HG03280 (cell line): ENCODE data around the gene OR14I1.

Source experiments
- ATAC-seq: cut with Tn5 transposase; IDR thresholded peaks from one replicate; pipeline ENCODE4 v1.9.1; 2021; ENCODE audit warnings: mild to moderate bottlenecking, moderate library complexity; ENCODE audit not compliant: unreplicated experiment

Gene OR14I1

DNA sequence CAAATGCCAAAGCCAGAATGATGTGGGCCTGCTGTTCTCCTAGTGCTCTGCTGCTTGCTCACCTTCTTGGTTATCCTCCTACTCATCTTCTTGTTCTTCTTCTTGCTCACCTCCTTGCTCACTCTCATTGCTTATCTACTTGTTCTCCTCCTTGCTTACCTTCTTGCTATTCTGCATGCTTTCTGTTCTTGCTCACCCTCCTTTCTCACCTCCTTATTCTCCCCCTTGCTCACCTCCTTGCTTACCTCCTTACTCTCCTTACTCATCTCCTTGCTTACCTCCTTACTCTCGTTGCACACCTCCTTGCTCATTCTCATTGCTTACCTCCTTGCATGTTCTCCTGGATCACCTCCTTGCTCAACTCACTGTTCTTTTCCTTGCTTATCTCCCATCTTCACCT lies at the start of gene OR14I1:
Gene OR14I1, minus strand, starts transcription at position 53 of the 400 bp plus-strand sequence.
- ATAC-seq, result no peak

DNA sequence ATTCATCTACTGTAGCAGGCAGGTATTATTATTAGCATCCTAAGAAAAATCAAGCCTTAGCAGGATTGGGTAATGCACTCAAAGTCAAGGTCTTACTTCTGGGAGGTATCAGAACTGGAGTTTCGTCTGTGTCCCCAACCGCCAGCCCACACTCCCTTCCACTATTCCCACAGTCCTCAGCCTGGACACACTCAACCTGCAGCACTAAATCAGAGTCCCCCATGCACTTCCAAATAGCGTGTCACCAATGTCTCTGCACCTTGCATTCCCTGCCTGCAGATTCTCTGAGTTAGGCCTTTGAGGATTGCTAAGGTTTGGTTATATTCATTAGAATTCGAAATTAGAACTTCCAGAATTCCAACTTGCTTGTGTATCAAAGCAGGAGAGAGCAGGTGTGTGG lies 49.1 kb upstream of the OR14I1 start:
- ATAC-seq, result no peak

DNA sequence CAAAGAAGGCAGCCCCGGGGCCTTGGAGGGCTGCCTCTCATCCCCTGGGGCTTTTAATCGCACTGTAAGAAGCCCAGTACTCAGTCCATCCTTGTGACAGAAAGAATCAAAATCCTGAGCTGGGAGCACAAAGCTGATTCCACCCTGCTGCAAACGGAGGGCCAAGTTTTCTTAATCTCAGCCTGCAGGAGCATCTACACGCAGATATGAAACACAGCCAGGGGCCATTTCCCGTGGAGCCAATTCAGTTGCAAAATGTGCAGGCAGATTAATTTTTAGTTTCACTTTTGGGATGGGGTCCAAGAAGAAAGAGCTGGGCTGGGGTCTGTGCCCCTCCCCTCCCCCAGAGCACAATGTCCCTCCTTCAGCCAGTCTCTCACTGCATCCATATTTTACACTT lies 48.6 kb upstream of the OR14I1 start:
- ATAC-seq, result no peak

DNA sequence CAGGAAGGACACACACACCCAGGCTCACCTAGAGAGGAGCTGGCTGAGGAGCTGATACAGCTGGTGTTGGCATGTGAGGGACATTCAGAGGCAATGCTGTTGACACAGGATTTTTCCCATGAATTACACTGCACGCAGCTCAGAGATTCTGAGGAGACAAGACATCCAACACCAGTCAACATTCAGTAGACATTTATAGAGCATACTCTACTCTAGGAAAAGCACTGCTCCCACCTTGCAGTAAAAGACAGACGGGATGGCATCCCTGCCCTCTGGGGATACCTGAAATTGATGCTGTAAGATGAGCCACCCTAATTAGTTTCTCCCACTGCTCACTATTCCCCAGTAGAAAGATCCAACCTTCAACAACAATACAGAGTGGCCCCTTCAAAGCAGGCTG lies 47.9 kb upstream of the OR14I1 start:
- ATAC-seq, result no peak

DNA sequence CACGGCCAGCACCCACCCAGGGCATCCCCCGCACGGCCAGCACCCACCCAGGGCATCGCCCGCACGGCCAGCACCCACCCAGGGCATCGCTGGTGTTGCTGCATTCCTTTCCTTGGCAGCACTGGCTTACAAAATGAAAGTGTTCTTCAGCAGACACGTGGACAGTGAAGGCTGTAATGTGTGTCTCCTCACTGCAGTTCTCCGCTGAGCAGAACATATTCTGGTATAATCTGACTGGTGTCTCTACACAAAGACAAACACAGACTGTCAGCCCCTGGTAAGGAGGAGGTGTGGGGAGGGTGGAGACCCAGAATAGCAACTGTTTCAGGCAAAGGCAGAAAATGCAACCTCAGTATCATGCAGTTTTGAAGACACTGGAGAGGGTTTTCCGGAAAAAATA lies 45.6 kb upstream of the OR14I1 start:
- ATAC-seq, result no peak

DNA sequence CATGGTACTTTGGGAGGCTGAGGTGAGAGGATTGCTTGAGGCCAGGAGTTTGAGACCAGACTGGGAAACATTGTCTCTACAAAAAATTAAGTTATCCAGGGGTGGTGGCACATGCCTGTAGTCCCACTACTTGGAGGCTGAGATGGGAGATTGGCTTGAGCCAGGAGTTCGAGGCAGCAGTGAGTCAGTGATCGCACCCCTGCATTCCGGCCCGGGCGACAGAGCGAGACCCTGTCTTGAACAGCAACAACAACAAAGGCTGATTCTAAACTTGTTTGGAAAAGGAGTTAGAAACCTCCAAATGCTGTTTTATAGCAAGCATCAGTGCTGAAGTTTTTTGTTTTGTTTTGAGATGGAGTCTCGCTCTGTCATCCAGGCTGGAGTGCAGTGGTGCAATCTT lies 38.3 kb upstream of the OR14I1 start:
- ATAC-seq, result no peak

DNA sequence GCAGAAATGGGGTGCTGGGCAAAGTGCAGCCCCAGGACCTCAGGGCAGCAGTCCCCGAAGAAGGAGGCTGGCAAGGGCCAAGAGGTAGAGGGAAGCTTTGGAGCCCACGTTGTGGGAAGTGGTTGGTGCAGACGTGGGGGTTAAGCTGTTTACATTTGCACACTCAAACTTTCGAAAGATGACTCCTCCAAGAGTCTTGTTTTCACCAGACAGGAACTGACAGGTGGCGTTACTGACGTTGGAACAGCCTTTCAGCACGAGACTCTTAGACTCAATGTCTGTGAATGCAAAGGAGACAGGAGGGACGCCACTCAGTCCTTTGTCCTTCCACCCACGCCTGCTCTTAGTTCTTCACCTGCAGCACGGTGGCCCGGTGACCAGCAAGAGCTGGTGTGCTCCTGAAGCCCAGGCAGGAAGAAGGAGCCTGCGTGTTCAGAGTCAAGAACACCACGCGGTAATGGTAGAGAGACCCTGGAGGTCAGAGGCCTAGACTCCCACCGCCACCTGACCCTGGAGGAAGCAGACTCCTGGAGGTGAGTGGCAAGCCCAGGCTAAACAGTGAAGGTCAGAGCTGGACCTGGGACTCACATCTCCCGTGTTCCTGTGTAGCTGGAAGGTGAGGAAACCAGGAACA lies 37.1 kb upstream of the OR14I1 start:
- no peak for ATAC-seq

DNA sequence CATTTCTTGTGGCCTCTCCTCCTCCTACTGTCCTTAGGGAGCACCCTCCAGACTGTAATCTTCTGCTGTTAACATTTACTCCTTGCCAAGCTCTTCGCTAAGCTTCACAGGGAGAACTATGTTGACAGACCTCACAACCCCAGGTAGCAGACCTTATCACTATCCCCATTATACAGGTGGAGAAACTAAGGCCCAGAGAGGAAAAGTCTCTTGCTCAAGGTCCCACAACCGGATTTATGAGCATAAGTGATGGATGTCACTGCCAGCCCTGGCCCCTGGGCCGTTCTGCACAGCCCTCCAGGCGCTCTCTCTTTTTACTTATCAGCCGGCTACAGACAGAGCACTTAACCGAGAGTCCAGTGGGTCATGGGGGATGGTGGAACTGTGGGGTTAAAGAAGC lies 34.9 kb upstream of the OR14I1 start:
- no peak for ATAC-seq

DNA sequence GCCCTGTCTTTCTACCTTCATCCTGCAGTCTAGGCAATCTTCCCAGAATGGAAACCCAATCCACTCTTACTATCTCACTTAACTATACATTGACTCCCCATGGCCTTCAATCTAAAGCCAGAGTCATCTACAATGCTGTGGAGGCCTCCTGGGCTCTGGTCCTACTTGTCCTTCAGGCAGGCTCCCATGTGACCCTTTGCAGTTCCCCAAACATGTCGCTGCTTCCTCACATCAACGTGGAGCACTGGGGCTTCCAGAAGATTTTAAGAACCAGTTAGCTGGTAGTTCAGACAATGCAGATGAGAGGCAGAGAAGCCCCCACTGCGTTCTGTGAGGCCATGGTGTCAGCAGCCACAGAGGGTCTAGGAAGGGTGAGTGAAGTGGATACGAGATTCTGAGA lies 34.4 kb upstream of the OR14I1 start:
- no peak for ATAC-seq

- no peak for ATAC-seq
Measured at GRCh38 chr1:248733566-248733965, 31.0 kb upstream of the OR14I1 start.

DNA sequence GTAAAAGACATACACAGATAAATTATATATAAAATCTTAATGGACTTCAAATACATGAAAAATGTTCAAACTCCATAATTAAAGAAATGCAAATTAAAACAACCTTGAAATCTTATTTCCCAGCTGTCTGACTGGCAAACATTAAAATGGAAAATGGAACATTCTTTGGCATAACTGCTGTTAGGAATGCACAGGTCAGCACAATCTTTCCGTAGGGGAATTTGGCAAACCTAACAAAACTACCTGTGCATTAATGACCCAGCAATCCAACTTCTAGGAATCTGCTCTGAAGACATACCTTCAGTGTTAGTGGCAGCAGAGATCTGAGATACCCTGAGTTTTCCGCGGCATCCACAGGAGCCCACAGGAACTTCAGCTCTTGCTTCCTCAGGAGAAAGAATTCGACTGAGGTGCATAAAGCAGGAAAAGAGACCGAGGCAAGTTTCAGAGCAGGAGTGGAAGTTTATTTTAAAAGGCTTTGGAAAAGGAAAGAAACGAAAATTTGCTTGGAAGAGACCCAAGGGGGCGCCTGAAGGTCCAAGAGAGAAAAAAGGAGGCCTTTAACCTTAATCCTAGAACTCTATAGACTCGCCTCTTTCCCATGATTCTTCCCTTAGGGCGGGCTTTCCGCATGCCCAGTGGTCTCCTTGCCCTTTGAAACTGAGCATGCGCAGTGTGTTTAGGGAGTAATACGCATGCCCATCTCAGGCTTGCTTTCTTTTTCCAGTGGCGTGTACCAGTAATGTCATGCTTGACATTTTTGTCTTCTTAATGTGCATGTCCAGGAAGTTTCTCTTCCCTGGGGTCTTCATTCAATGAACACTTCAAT lies 28.2 kb upstream of the OR14I1 start:
- no peak for ATAC-seq

DNA sequence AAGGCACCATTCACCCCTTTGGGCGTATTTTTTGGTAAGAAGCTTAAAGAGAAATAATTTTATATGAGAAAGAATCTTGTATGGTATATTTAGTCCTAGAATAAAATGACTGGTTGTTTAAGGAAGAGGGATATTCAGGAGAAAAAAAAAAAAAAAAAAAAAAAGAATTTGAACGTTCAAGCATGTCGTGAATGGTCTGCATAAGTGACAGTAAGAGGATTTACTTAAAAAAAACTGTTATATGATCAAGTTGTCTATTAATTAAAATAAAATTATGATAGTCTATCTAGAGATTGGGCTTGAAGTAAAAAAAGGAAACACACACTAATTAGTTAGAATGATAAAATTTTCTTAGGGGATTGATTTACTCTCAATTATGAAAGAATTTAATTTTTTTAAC lies 11.7 kb upstream of the OR14I1 start:
- no peak for ATAC-seq

DNA sequence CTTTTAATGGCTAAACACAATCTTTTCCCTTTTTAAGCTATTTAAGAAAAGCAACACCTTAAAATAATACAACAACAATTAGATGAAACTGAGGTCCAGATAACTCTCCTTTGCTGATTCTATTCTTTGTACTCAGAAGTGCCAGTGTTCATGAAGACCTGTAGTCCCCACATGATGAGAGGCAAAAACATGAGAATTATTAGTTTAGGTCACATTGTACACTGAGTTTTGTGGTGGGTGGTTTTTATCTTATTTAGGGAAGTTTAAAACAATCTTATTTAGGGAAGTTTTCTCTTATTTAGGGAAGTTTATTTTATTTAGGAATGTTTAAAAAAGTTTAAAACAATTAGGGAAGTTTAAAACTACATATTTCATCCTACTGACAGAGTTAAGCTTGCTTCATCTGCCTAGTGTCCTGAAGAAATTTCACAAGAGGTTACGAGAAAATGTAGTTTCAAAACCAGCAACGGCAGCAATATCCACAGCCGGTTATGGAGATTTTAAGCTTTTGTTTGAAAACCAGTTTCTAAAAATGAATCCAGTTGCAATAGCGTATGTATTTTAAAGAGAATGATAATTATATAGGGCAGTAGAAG lies 7.8 kb upstream of the OR14I1 start:
- no peak for ATAC-seq

DNA sequence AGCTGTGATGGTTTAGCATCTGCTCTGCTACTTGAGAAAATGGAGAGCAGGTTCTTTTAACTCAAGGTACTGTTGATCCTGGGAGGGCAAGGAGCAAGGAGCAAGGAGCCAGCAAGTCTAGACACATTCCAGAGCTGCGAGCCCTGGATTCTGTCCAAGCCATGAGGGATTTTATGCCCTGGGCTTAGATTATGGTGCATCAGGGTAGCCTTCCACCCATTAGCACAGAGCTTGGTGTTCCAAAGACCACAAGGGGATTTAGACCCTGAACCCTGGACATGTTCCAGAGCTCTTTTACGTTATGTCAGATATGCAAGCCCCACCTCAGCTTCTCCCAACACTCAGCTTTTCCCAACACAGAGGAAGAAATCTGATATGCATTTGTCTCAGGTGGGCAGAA lies 2.0 kb upstream of the OR14I1 start:
- ATAC-seq, result no peak

DNA sequence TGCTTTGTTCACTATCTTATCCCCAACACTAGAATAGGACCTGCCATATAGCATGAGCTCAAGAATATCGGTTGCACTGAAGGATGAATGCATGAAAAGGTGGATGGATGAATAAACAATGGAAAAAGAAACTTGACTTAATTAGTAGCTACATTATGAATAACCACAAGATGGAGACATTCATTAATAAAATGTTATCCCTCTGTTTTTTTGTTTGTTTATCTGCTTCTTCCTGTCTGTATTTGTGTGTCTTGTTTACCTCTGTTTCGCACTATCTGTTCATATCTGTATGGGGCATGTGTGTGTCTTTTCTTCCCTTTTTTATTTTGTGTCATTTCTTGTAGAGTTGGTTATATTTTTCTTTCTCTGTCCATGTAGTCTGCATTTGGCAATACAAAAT lies 1.1 kb upstream of the OR14I1 start:
- no peak for ATAC-seq

DNA sequence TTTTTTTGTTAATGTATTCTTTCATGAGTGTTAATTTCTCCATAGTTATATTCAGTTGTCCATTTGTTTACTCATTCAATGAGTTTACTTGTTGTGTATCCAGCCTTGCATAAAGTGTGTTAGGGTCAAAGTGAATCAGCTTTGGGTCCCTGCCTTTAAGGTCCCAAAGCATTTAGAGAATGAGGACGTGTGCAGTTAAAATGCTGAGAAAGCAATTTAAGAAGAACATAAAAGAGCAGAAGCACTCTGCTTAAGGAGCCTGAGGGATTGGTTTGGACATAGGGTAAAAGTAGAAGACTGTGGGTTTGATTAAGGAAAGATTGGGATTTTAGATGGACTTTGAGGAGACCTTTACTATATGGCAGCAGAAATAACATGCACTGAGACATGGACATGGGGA lies 3.5 kb downstream of the OR14I1 start:
- ATAC-seq, result no peak

GRCh38 chr1:248697907-248698306 lies 4.7 kb downstream of the OR14I1 start:
- no peak for ATAC-seq

- no peak for ATAC-seq
Measured at GRCh38 chr1:248696774-248697173, 5.8 kb downstream of the OR14I1 start.

- no peak for ATAC-seq
Measured at GRCh38 chr1:248696261-248696660, 6.3 kb downstream of the OR14I1 start.

DNA sequence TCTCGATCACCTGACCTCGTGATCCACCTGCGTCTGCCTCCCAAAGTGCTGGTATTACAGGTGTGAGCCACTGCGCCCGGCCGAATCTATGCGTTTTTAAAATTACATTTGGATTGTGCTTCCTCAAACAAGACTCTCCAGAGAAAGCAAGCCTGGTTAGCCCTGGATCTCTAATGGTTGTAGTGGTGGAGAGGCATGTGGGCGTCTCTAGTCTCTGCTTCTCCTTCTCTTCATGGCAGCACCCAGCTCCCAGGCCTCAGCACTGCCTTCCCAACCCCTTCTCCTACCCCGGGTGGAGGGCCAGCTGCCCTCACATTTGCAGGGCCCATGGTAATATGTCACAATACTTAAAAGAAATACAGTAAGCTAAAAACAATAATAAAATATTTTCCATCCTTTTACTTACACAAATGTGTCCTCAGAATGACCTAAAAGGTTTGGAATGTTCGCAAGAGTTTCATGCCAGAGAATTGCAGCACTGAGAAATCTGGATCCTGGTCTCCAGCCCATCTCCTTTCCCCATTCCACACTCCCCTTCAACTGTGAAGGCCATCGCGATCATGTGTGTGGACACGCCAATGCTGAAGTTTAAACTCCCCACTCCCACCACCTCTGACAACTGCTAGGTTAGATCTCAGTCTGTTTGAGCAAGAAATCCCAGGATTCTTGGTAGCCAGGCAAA lies 7.0 kb downstream of the OR14I1 start:
- no peak for ATAC-seq

- ATAC-seq, result no peak
Measured at GRCh38 chr1:248691567-248692155, 10.9 kb downstream of the OR14I1 start.
